ENCODE measurements around the gene IFI27L2.

IFI27L2 gene

GRCh38 chr14:94112513-94113063, 16.8 kb downstream of the IFI27L2 start:
- H3K4me3 Mint-ChIP-seq, result no peak overlapping the region
- peaks cover 3% of the 10 kb centered on the region for H3K27me3 Mint-ChIP-seq (ENCODE audit: low read depth, poor library complexity)
- H3K27ac Mint-ChIP-seq, result no peak overlapping the region
- H3K4me1 Mint-ChIP-seq, result peaks cover 63% of the 10 kb centered on the region
- peaks cover 5% of the 10 kb centered on the region for H3K36me3 Mint-ChIP-seq (ENCODE audit: low read depth)
- TF ChIP-seq, protein P1, sequence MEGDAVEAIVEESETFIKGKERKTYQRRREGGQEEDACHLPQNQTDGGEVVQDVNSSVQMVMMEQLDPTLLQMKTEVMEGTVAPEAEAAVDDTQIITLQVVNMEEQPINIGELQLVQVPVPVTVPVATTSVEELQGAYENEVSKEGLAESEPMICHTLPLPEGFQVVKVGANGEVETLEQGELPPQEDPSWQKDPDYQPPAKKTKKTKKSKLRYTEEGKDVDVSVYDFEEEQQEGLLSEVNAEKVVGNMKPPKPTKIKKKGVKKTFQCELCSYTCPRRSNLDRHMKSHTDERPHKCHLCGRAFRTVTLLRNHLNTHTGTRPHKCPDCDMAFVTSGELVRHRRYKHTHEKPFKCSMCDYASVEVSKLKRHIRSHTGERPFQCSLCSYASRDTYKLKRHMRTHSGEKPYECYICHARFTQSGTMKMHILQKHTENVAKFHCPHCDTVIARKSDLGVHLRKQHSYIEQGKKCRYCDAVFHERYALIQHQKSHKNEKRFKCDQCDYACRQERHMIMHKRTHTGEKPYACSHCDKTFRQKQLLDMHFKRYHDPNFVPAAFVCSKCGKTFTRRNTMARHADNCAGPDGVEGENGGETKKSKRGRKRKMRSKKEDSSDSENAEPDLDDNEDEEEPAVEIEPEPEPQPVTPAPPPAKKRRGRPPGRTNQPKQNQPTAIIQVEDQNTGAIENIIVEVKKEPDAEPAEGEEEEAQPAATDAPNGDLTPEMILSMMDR (IDR thresholded peaks at IDR 0.05), result no peak
- H3K9me3 Mint-ChIP-seq, result no peaks in the 10 kb centered on the region
- DNase-seq, result no peak

- H3K9me3 Mint-ChIP-seq, result no peaks in the 10 kb centered on the region
- peaks cover 3% of the 10 kb centered on the region for H3K27me3 Mint-ChIP-seq (ENCODE audit: low read depth, poor library complexity)
- peaks cover 14% of the 10 kb centered on the region for H3K36me3 Mint-ChIP-seq (ENCODE audit: low read depth)
- no peak for DNase-seq
- no peak overlapping the region for H3K4me3 Mint-ChIP-seq
- TF ChIP-seq, protein P1 (IDR thresholded peaks at IDR 0.05), result no peak
- H3K27ac Mint-ChIP-seq, result no peak overlapping the region
- H3K4me1 Mint-ChIP-seq, result peaks cover 52% of the 10 kb centered on the region
Measured at GRCh38 chr14:94111276-94112095, 17.9 kb downstream of the IFI27L2 start.

DNA sequence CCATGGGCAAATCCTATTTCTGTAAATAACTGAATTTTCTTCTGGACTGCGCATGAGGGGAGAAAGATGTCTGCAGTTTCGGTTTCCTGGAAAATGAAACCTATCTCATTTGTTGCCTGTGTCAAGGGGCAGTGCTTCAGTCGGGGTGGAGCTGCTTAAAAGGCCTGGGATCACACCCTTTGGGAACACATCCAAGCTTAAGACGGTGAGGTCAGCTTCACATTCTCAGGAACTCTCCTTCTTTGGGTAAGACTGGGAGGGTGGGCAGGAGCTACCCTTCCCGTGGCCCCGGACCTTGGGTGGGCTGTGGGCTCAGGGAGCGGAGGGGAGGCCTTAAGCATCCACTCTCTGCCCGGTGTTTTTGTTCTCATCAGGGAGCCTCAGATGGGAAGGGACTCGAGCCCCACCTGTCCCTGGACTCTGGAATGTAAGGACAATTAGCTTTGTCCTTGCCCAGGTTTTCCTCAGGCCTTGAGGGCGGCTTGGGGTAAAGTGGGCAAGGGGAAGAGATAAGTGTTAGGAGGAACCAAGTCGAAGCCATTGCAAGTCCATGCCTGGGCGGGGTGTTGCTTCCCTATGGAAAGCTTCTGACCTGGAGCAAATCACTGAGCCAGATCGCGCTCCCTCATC, 18.7 kb downstream of the IFI27L2 start, which contains the start of gene IFI27:
Gene IFI27, plus strand, starts transcription at position 185 of the 630 bp plus-strand sequence.
- Mint-ChIP-seq H3K27ac (peak within 1 kb of the TSS; percentile 37), H3K4me3 (no peak within 1 kb of the TSS), H3K9me3 (no peaks in the 10 kb centered on the region), H3K36me3 (ENCODE audit: low read depth) (peaks cover 17% of the 10 kb centered on the region), H3K4me1 (peaks cover 50% of the 10 kb centered on the region), H3K27me3 (ENCODE audit: low read depth, poor library complexity) (peaks cover 3% of the 10 kb centered on the region)
- TF ChIP-seq, protein P1 (IDR thresholded peaks at IDR 0.05), result no peak
- no peak for DNase-seq

DNA sequence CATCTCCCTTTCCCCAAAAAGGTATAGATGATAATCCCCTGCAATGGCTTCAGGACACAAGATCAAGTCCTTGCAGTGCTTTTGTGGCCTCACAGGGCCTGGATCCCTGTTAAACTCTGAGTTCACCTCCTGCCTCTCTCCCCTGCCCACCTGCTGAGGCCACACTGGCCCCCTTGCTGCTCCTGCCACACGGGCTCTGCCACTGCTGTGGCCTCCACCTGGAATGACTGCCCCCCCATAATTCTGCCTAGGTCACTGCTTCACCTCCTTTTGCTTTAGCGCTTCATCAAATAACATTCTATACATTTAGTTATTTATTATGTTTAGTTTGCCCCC, 19.5 kb downstream of the IFI27L2 start:
- Mint-ChIP-seq H3K9me3 (no peaks in the 10 kb centered on the region), H3K4me3 (no peak overlapping the region), H3K27me3 (ENCODE audit: low read depth, poor library complexity) (peaks cover 3% of the 10 kb centered on the region), H3K27ac (no peak overlapping the region), H3K4me1 (peaks cover 43% of the 10 kb centered on the region), H3K36me3 (ENCODE audit: low read depth) (peaks cover 17% of the 10 kb centered on the region)
- no peak for DNase-seq
- TF ChIP-seq, protein P1 (IDR thresholded peaks at IDR 0.05), result no peak

DNA sequence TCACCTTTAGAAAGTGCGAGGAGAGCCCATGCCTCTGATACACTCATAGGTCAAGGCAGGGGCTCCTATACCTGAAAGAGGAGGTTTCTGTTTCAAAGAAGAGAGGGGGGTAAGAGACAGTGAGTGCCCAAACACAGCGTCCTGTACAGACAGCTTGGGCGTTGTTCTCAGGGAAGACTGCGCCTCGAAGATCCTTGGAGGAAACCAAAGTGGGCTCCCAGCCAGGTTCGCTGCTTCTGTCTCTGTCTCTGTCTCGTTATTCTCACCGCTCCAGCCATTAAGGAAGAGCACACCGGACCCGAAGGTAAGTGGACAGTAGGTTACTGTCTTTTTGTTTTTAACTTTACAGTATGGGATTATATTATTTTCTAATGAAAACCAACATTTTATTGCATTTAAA, 24.7 kb downstream of the IFI27L2 start:
- Mint-ChIP-seq H3K4me3 (no peak overlapping the region), H3K9me3 (no peaks in the 10 kb centered on the region)

More for the DNA sequence above, 24.7 kb downstream of the IFI27L2 start:
- TF ChIP-seq, protein P1 (IDR thresholded peaks at IDR 0.05), result no peak
- Mint-ChIP-seq H3K4me1 (peaks cover 16% of the 10 kb centered on the region), H3K27ac (no peak overlapping the region), H3K27me3 (ENCODE audit: low read depth, poor library complexity) (peaks cover 3% of the 10 kb centered on the region), H3K36me3 (ENCODE audit: low read depth) (peaks cover 17% of the 10 kb centered on the region)
- DNase-seq, result no peak

Data from nephron progenitor cell (in vitro differentiated cells).